M059J (cell line): Measurements from ENCODE around the gene ARF1. TPM values are rescaled to one million over a fixed set of nuclear protein-coding genes. Genes with fewer than 3 reads are reported as not detected.

ENCODE experiments used
- DNase-seq: peaks from one replicate; pipeline ENCODE4 v3.0.0-alpha.2; 2012; ENCODE audit warnings: low read depth
- total RNA-seq: library from RNA; depleted of rRNA; stranded (reverse); fragments of >200 nt; shearing (Covaris generic); gene quantifications from 2 replicates; pipeline ENCODE4 v1.2.3, GENCODE V29; 2014

ARF1 gene
- total RNA-seq, 1 experiment from 2014 or later: 280 TPM

- DNase-seq: no peak
Observed at GRCh38 chr1:228050571-228051231, 31.8 kb upstream of the ARF1 start.

- DNase-seq: no peak
Observed at GRCh38 chr1:228058172-228058948, 24.1 kb upstream of the ARF1 start.

- DNase-seq: no peak
Observed at GRCh38 chr1:228058949-228059633, 23.4 kb upstream of the ARF1 start.

- DNase-seq: no peak
Observed at GRCh38 chr1:228059634-228060457, 22.7 kb upstream of the ARF1 start.

GRCh38 chr1:228060458-228061190 lies 21.9 kb upstream of the ARF1 start:
- no peak for DNase-seq

- no peak for DNase-seq
Observed at GRCh38 chr1:228061411-228062084, 21.0 kb upstream of the ARF1 start.

GRCh38 chr1:228062085-228062791 lies 20.3 kb upstream of the ARF1 start:
- no peak for DNase-seq

GRCh38 chr1:228062812-228063211 lies 19.7 kb upstream of the ARF1 start:
- no peak for DNase-seq

GRCh38 chr1:228063251-228064191 lies 19.0 kb upstream of the ARF1 start:
- DNase-seq: no peak

- no peak for DNase-seq
Observed at GRCh38 chr1:228064296-228064695, 18.2 kb upstream of the ARF1 start.

GRCh38 chr1:228064741-228065542 lies 17.6 kb upstream of the ARF1 start:
- no peak for DNase-seq

GRCh38 chr1:228065543-228066347 lies 16.8 kb upstream of the ARF1 start:
- no peak for DNase-seq

GRCh38 chr1:228066416-228066815 lies 16.1 kb upstream of the ARF1 start:
- no peak for DNase-seq

- DNase-seq: no peak
Observed at GRCh38 chr1:228066891-228067654, 15.4 kb upstream of the ARF1 start.

- no peak for DNase-seq
Observed at GRCh38 chr1:228068359-228068758, 14.1 kb upstream of the ARF1 start.

GRCh38 chr1:228070173-228070572 lies 12.3 kb upstream of the ARF1 start:
- no peak for DNase-seq
